ENCODE data around the gene RAPGEF1. TPM values are rescaled to one million over a fixed set of nuclear protein-coding genes. Genes with fewer than 3 reads are reported as not detected.
A peak's percentile ranks its signal among the peaks of the same experiment; 100 is the strongest.

Gene RAPGEF1
- total RNA-seq, 6 experiments from 2014 or later: 22.9 to 53.6 (median 30.2) TPM

DNA sequence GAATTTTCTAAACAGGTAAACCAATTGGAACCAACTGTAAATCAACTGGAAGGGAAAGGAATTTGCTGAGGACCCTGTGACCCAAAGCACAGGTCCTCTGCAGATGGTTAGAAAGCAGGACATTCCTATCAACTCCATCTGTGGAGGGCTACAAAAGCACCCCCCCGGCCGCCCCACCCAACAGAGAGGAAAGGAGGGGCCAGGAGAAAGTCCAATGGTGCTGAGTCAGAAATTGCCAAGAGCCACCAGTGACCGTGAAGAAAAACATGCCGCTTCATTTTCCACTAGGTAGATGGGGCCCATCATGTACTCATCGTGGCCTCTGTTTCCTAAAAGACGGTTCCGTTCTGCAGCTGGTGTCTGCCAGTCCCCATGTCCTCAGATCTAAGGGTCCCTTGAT is 66.3 kb downstream of the RAPGEF1 start:
- no peak for ATAC-seq
- Histone ChIP-seq H3K36me3 (no peaks in the 10 kb centered on the region), H3K9me3 (no peaks in the 10 kb centered on the region), H3K27ac (no peak overlapping the region), H3K4me1 (peaks cover 0 to 52% (median 32%) of the 10 kb centered on the region in 4 donors), H3K4me3 (no peak overlapping the region), H3K27me3 (no peaks in the 10 kb centered on the region)
- DNase-seq: peak in 1 of 3 donors; percentile 36
- TF ChIP-seq, protein P1, sequence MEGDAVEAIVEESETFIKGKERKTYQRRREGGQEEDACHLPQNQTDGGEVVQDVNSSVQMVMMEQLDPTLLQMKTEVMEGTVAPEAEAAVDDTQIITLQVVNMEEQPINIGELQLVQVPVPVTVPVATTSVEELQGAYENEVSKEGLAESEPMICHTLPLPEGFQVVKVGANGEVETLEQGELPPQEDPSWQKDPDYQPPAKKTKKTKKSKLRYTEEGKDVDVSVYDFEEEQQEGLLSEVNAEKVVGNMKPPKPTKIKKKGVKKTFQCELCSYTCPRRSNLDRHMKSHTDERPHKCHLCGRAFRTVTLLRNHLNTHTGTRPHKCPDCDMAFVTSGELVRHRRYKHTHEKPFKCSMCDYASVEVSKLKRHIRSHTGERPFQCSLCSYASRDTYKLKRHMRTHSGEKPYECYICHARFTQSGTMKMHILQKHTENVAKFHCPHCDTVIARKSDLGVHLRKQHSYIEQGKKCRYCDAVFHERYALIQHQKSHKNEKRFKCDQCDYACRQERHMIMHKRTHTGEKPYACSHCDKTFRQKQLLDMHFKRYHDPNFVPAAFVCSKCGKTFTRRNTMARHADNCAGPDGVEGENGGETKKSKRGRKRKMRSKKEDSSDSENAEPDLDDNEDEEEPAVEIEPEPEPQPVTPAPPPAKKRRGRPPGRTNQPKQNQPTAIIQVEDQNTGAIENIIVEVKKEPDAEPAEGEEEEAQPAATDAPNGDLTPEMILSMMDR (IDR thresholded peaks at IDR 0.05): no peak
- TF ChIP-seq POLR2A (IDR thresholded peaks at IDR 0.05): no peak
- 92% methylated on average over 3 of the region's 7 CpGs for WGBS (ENCODE audit: insufficient coverage, low coverage, low lambda C conversion rate, missing lambda C conversion rate)
- intact Hi-C loops (cut with DNase I): loop anchor here in 1 of 2 donors (10.0 kb wide), 1 partner anchor 61 kb away; no protein-coding TSS in a partner anchor

DNA sequence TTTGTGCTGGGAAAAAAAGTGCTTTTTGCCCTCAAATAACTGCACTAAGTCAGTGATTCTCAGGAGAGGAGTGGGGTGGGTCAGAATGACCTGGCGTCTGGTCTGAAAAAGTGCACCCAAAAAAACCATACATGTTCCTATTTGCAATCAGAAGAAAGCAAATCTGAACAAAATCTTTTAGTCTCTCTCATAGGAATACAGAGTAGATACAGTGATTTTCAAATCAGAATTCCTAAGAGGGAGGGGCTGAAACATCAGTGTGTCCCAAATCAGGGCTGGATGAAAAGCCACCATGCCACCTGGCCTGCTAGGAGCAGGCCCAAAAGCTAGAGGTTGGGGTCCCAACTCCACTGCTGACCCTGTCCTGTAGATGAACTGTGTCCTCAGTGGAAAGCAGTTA is 66.8 kb downstream of the RAPGEF1 start:
- Histone ChIP-seq H3K4me1 (peaks cover 0 to 48% (median 27%) of the 10 kb centered on the region in 4 donors), H3K27ac (no peak overlapping the region), H3K27me3 (no peaks in the 10 kb centered on the region), H3K4me3 (no peak overlapping the region), H3K9me3 (no peaks in the 10 kb centered on the region), H3K36me3 (no peaks in the 10 kb centered on the region)
- TF ChIP-seq, protein P1 (IDR thresholded peaks at IDR 0.05): no peak
- TF ChIP-seq POLR2A (IDR thresholded peaks at IDR 0.05): no peak
- intact Hi-C loops (cut with DNase I): loop anchor here in 1 of 2 donors (10.0 kb wide), 1 partner anchor 62 kb away; no protein-coding TSS in a partner anchor
- peak in 1 of 3 donors; percentile 17 for DNase-seq
- WGBS (ENCODE audit: insufficient coverage, low coverage, low lambda C conversion rate, missing lambda C conversion rate): 100% methylated on average over 1 of the region's 1 CpG
- ATAC-seq: no peak

DNA sequence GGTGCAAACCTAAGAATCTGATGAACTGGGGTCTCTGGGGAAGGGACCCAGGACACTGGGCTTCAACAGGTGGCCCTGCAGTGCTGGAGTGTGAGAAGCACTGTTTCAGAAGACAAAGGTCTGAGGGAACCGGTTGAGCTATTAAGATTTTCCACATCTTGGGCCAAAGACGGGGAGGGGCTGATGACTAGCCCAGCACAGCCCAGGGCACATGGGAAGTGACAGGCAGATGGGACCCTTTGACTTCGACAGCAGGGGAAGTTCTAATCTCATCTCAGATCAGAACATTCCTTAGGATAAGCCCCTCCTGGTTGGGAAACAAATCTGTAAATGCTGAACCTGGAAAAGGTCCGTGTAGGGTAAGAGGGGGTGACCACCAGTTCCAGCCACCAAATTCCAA is 67.4 kb downstream of the RAPGEF1 start:
- no peak overlapping the region for H3K4me3 ChIP-seq
- ATAC-seq: no peak
- no peaks in the 10 kb centered on the region for H3K36me3 ChIP-seq
- H3K27me3 ChIP-seq: no peaks in the 10 kb centered on the region
- intact Hi-C loops (cut with DNase I): loop anchor here in 1 of 2 donors (10.0 kb wide), 1 partner anchor 62 kb away; no protein-coding TSS in a partner anchor
- H3K27ac ChIP-seq: no peak overlapping the region
- H3K9me3 ChIP-seq: no peaks in the 10 kb centered on the region
- DNase-seq: peak in 1 of 3 donors; percentile 26
- TF ChIP-seq, protein P1 (IDR thresholded peaks at IDR 0.05): no peak
- no peak for TF ChIP-seq POLR2A (IDR thresholded peaks at IDR 0.05)
- 63% methylated on average over 1 of the region's 4 CpGs for WGBS (ENCODE audit: insufficient coverage, low coverage, low lambda C conversion rate, missing lambda C conversion rate)
- peaks cover 0 to 42% (median 24%) of the 10 kb centered on the region in 4 donors for H3K4me1 ChIP-seq

DNA sequence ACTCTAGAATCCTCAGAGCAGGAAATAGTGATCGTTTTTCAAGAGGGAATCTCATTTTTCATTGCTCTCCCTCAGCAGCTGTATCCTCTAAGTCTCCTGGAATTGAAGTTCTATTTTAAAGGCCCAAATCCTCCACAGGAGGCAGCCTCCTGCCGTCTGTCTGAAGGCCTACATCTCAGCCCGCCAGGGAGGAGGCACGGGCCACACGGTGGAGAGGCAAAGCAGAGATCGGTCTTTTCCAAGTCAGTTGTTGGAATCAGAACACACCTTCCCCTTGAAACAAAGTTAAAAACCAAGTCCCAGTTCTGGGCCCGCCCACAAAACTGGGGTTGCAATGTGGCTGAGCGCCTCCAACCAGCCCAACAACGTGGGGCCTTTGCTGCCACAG is 68.7 kb downstream of the RAPGEF1 start:
- no peak for ATAC-seq
- DNase-seq: no peak
- WGBS (ENCODE audit: insufficient coverage, low coverage, low lambda C conversion rate, missing lambda C conversion rate): 72% methylated on average over 2 of the region's 9 CpGs
- H3K4me3 ChIP-seq: no peak overlapping the region
- H3K36me3 ChIP-seq: no peaks in the 10 kb centered on the region
- H3K27ac ChIP-seq: peak overlapping the region in 1 of 3 donors; percentile 53
- intact Hi-C loops (cut with DNase I): loop anchor here in 1 of 2 donors (10.0 kb wide), 1 partner anchor 64 kb away; no protein-coding TSS in a partner anchor
- no peaks in the 10 kb centered on the region for H3K27me3 ChIP-seq
- TF ChIP-seq, protein P1 (IDR thresholded peaks at IDR 0.05): no peak
- TF ChIP-seq POLR2A (IDR thresholded peaks at IDR 0.05): no peak
- no peaks in the 10 kb centered on the region for H3K9me3 ChIP-seq
- H3K4me1 ChIP-seq: peaks cover 0 to 34% (median 17%) of the 10 kb centered on the region in 4 donors
